UCSD-AML1 (cell line): ENCODE measurements around the gene NUDT4B.
"Not testable (repeated sequence)": the region's sequence is repeated elsewhere in the genome, so short reads cannot be mapped to it uniquely, and the experiment has no call there.

ENCODE experiments used
- DNase-seq: peaks from one replicate; lab custom pipeline; 2025; ENCODE audit not compliant: unreplicated experiment; lab: John Stamatoyannopoulos, UW

NUDT4B gene

GRCh38 chr1:148748563-148749334 is at the start of gene NUDT4B:
TSS of gene NUDT4B (plus strand) at chr1:148748774. CDS start at chr1:148748953, 179 bp downstream.
- not testable (repeated sequence) for DNase-seq

GRCh38 chr1:148699357-148699756 is 49.2 kb upstream of the NUDT4B start:
- DNase-seq, result not testable (repeated sequence)

DNA sequence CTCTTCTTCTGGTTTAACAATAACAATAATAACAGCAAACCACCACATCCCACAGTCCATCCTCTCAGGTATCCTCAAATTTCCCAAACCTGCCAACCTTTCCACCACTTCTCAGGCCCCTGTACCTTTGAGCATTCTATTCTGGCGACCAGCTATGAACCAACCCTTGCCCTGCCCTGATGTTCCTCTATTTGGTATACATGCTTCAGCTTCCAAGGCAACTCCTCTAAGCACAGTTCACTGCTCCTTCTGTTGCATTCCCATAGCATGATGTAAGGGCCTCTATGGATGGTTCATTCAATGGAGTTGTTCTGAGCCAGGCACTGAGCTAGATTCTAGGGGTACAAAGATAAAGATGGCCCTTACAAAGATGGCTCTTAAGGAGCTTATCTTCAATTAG is 46.3 kb upstream of the NUDT4B start:
- DNase-seq, result not testable (repeated sequence)

DNA sequence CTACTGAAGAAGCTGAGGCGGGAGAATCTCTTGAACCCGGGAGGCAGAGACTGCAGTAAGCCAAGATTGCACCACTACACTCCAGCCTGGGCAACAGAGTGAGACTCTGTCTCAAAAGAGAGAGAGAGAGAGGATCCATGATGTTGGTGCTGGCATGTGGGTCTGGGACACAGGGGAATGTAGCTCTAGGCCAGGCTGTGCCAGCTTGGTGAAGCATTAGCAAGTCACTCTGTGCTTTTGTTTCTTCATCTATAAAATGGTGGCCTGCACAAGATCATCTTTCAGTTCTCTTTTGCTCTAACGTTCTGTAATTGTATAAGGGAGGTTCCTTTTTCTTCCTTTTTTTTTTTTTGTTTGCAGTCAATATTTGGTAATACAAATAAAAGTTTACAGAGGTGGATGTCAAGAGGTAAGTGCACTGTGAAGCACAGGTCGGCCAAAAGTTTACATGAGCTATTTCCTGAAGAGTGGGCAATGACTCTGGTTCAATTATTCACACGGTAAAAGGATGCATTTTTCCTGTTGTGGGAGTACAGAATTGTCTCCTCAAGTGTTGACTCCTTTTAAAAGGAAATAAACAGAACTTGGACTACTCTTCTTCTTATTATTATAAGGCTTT is 44.5 kb upstream of the NUDT4B start:
- not testable (repeated sequence) for DNase-seq

DNA sequence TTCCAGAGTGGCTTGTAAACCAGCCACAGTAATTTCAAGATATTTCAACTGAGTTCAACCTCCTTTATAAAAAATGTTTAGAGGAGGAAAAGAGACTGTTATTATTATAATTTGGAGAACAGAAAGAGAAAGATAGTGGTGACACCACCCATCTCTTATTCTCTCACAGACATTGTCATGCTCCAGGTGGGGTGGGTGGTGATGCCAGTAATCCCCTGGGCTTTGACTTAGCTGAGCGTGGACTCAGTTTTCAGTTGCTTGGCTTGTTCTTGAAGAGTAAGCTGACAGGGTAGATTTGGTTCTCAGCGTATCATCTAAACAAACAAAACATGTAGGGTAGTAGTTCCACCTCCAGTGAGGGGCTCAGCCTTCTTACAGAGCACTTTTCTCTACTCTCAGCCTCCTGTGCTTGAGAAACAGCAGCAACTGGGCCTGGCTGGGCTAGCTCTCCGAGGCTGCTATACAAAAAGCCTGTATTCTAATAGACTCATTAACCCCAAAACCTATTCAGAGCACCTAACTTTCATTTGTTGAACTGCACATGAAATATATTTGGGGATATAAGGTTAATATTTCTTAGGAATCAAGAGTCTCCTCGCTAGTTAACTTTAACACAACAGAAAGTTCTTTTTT is 43.1 kb upstream of the NUDT4B start:
- not testable (repeated sequence) for DNase-seq

- not testable (repeated sequence) for DNase-seq
Observed at GRCh38 chr1:148708779-148709333, 39.7 kb upstream of the NUDT4B start.

DNA sequence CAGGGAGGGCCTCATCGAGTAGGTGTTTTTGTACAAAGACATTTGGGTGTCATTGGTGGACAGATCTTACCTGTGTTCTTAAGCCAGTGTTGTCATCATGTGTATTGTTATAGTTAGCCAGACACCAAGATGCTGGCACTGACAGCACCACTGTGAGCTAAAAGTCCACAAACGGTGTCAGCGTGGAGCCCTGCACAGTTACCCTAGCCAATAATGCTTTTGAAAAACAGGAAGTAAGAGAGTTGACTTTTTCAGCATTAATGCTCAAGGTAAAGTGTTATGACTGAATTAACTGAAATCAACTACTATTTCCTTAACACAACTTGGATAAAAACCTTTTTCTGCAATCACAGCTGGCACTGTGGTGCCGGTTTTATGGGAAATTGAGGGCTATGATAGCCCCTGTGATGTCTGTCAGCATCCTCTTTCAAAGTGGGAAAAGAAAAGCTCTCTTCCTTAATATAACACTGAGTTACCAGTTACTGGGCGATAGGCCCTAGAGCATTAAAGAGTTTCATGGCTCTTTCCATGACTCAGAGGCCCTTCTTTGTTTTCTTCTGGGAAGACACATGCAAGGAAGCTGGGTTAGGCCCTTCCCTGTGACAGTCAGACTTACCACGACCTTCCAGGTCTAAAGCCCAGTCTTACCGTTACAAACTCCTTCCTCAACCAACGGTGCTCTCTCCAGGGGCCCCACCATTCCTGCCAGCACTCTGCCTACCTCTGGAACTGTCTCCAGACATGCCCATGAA is 37.6 kb upstream of the NUDT4B start:
- not testable (repeated sequence) for DNase-seq

DNA sequence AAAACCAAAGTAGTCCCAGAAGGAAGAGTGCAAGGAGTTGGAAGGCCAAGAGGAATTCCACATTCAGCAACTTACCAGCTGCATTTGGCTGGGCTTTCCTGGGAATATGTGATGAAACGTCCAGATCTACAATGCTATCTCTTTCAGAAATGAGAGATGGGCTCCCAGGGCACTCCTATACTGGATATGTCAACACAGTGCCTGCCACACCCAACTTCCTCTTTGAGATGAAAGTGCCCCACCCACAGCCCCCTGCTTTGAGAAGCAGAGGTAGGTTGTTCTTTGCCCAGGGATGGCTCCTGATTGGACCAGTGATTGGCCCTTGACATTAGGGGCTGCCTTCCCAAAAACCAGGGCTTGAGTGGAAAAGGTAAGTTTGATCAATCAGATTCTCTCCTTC is 36.2 kb upstream of the NUDT4B start:
- DNase-seq, result not testable (repeated sequence)

GRCh38 chr1:148715518-148715917 is 33.1 kb upstream of the NUDT4B start:
- not testable (repeated sequence) for DNase-seq

DNA sequence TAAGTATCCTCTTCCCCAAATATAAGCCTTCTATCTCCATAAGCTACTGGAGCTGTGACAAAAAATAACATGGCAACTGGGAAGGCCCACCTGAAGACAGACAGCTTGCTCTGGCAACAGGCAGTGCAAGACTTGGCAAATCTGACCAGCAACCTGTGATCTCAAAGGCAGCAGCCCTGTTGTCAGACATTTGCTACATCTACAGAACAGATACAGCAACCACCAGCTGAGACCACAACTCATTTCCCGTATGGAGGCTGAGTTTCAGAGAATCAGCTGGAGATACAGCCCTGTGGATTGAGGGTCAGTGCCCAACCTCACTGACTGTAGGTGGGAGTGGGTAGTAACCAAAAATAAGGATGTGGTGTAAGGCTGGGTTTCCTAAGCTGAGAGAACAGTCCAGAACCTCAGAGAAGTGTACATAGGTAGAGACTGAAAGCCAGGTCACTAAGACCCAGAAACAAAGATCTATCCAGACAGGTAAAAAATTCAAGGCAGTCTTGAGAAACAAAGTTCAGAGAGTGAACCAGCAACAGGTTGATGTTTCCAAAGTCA is 31.5 kb upstream of the NUDT4B start:
- not testable (repeated sequence) for DNase-seq

DNA sequence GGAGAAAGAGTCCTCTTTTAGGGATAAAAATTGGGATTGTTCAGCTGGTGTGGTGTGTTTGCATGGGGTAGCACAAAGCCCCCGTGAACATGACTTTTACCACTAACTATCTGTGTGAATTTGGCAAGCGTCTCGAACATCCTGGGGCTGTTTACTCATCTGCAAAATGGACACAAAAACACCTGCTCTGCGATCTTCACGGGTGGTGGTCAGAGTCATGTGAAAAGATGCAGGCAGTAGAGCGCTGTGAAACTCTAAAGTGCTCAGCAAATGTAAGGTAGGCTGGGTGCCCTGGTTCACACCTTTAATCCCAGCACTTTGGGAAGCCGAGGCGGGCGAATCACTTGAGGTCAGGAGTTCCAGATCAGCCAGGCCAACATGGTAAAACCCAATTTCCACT is 27.7 kb upstream of the NUDT4B start:
- not testable (repeated sequence) for DNase-seq

GRCh38 chr1:148722758-148723157 is 25.8 kb upstream of the NUDT4B start:
- DNase-seq, result not testable (repeated sequence)

- DNase-seq, result not testable (repeated sequence)
Observed at GRCh38 chr1:148723515-148723914, 25.1 kb upstream of the NUDT4B start.

- not testable (repeated sequence) for DNase-seq
Observed at GRCh38 chr1:148724872-148725271, 23.7 kb upstream of the NUDT4B start.

DNA sequence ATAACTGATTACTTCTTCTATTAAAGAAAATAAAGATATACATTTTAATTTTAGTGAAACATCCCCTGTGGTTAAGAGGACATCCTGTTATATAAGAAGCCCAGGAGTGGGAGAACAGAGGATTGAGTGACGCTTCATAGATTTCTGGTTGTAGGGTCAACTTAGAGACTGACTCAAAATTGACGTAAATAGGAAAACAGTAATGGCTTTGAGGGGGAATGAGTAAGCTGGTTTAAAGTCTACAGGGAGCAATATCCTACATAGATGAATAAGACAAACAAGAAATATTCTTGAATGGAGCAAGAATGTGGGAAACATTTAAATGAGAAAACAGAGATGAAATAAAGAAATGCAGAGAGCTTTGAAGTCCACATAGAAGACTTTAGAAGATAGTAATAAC is 20.7 kb upstream of the NUDT4B start:
- DNase-seq, result not testable (repeated sequence)

DNA sequence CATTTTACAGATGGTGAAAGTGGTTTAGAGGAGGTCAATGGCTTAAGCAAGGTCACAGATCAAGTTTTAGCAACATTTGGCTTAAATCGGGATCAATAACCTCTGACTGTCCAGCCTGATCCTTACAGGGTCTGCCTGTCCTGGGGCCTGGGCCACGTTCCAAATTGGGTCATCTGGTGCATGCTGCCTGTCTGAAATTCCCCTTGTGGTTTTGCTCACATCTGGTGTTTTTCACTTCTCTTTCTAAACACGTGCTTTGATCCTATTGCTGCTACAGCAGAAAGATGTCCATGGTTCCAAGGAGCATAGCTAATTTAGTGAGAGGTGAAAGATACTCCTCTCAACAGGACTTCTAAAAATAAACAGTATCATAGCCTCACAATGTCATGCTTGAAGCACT is 19.4 kb upstream of the NUDT4B start:
- not testable (repeated sequence) for DNase-seq

- DNase-seq, result not testable (repeated sequence)
Observed at GRCh38 chr1:148729541-148729940, 19.0 kb upstream of the NUDT4B start.

DNA sequence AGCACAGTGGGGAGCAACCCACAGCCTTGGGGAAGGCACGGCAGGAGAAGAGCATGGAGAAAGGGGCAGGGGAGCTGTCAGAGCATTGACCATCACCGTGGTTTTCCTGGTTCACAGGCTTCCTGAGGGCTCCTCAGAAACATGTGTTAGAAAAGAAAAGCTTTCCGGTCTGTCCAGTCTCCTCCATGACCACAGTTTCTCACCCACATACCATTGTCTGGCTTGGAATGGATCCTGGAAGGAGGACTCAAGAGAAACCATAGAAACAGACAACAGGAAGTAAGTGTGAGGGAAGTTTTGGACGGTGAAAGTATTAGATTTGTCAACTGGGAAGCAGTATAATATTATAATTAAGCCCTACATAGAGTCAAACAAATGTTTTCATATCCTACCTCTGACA is 16.3 kb upstream of the NUDT4B start:
- DNase-seq, result not testable (repeated sequence)

GRCh38 chr1:148733585-148734310 is 14.8 kb upstream of the NUDT4B start:
- not testable (repeated sequence) for DNase-seq

DNA sequence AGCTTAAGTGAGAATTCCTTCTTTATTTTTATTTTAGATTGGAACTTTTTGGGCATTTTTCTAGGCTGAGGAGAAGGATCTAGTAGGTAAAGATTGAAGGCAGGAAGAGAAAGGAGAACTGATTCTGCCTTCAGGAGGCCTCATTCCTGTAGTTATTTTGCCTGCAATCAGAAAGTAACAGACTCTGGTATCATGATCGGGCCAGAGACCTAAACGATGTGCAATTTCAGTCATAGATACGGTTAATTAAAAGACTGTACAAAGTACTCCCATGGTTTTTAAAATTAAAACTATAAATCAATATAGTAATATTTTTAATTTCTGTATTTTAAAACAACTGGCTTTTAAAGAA is 14.3 kb upstream of the NUDT4B start:
- not testable (repeated sequence) for DNase-seq
